Inflammatory macrophage treated with lipopolysaccharide for 1 hour (primary cell): ENCODE measurements around the gene CASP10.

Experiments
- DNase-seq, 2 donors: peaks; one replicate each; pipeline ENCODE4 v3.0.0-alpha.2; 2020 to 2022

The CASP10 gene

GRCh38 chr2:201263779-201264178 lies 80.8 kb downstream of the CASP10 start:
- peak; percentile 51 to 61 for DNase-seq

GRCh38 chr2:201264472-201265173 lies 81.7 kb downstream of the CASP10 start:
- DNase-seq = no peak

GRCh38 chr2:201266629-201267028 lies 83.7 kb downstream of the CASP10 start:
- DNase-seq = no peak

- DNase-seq = no peak
These were observed 84.5 kb downstream of the CASP10 start for GRCh38 chr2:201267278-201268030.

GRCh38 chr2:201269764-201270163 lies 86.8 kb downstream of the CASP10 start:
- no peak for DNase-seq

- no peak for DNase-seq
These were observed 87.5 kb downstream of the CASP10 start for GRCh38 chr2:201270293-201271001.

- DNase-seq = no peak
These were observed 89.0 kb downstream of the CASP10 start for GRCh38 chr2:201271917-201272316.

- DNase-seq = no peak
These were observed 90.5 kb downstream of the CASP10 start for GRCh38 chr2:201273330-201273983.

- DNase-seq = no peak
These were observed 92.1 kb downstream of the CASP10 start for GRCh38 chr2:201275069-201275468.

GRCh38 chr2:201275990-201276389 lies 93.0 kb downstream of the CASP10 start:
- no peak for DNase-seq

GRCh38 chr2:201276511-201276910 lies 93.6 kb downstream of the CASP10 start:
- DNase-seq = no peak
